Glutamatergic neuron (in vitro differentiated cells): Measurements from ENCODE around the gene NUP107. TPM values are rescaled to one million over a fixed set of nuclear protein-coding genes. Genes with fewer than 3 reads are reported as not detected.

Experiments
- DNase-seq: peaks from one replicate; pipeline ENCODE4 v3.0.0; 2022
- H3K27ac Mint-ChIP-seq: one replicate; pipeline ENCODE4 v1.8.0; 2020; ENCODE audit warnings: mild to moderate bottlenecking, mixed read lengths, inconsistent platforms; ENCODE audit not compliant: unreplicated experiment
- H3K27me3 Mint-ChIP-seq: one replicate; pipeline ENCODE4 v1.8.0; 2020; ENCODE audit warnings: mild to moderate bottlenecking, moderate library complexity, mixed read lengths, inconsistent platforms; ENCODE audit not compliant: unreplicated experiment
- H3K36me3 Mint-ChIP-seq: one replicate; pipeline ENCODE4 v1.8.0; 2020; ENCODE audit warnings: mild to moderate bottlenecking, mixed read lengths, inconsistent platforms; ENCODE audit not compliant: unreplicated experiment
- H3K4me1 Mint-ChIP-seq: one replicate; pipeline ENCODE4 v1.8.0; 2020; ENCODE audit warnings: mild to moderate bottlenecking, low read depth, mixed read lengths, inconsistent platforms; ENCODE audit not compliant: unreplicated experiment
- H3K4me3 Mint-ChIP-seq: one replicate; pipeline ENCODE4 v1.8.0; 2020; ENCODE audit warnings: mild to moderate bottlenecking, mixed read lengths, inconsistent platforms; ENCODE audit not compliant: unreplicated experiment
- H3K9me3 Mint-ChIP-seq: one replicate; pipeline ENCODE4 v1.8.0; 2020; ENCODE audit warnings: mild to moderate bottlenecking, moderate library complexity, mixed read lengths, inconsistent platforms; ENCODE audit not compliant: unreplicated experiment
- total RNA-seq: library from RNA; stranded (reverse); fragmentation: NEBNext Ultra II Directional; extraction: Animal tissue kit (Norgen Biotek cat#: 25700); gene quantifications from one replicate; pipeline ENCODE4 v1.2.1, GENCODE V29; 2021; ENCODE audit not compliant: unreplicated experiment
- TF ChIP-seq, protein P1 (sequence below): fragments of 200-600 bp; sonication (generic); IDR thresholded peaks from one replicate; pipeline ENCODE4 v1.5.0; 2021; ENCODE audit not compliant: partially characterized antibody, unreplicated experiment

Gene NUP107
- total RNA-seq, 1 donor from 2014 or later: 51.6 TPM

GRCh38 chr12:68727776-68728175 is 41.0 kb downstream of the NUP107 start:
- no peaks in the 10 kb centered on the region for H3K27me3 Mint-ChIP-seq
- no peaks in the 10 kb centered on the region for H3K4me1 Mint-ChIP-seq
- no peaks in the 10 kb centered on the region for H3K36me3 Mint-ChIP-seq
- no peak for DNase-seq
- TF ChIP-seq, protein P1, sequence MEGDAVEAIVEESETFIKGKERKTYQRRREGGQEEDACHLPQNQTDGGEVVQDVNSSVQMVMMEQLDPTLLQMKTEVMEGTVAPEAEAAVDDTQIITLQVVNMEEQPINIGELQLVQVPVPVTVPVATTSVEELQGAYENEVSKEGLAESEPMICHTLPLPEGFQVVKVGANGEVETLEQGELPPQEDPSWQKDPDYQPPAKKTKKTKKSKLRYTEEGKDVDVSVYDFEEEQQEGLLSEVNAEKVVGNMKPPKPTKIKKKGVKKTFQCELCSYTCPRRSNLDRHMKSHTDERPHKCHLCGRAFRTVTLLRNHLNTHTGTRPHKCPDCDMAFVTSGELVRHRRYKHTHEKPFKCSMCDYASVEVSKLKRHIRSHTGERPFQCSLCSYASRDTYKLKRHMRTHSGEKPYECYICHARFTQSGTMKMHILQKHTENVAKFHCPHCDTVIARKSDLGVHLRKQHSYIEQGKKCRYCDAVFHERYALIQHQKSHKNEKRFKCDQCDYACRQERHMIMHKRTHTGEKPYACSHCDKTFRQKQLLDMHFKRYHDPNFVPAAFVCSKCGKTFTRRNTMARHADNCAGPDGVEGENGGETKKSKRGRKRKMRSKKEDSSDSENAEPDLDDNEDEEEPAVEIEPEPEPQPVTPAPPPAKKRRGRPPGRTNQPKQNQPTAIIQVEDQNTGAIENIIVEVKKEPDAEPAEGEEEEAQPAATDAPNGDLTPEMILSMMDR: no peak
- H3K27ac Mint-ChIP-seq: no peak overlapping the region
- no peaks in the 10 kb centered on the region for H3K9me3 Mint-ChIP-seq
- H3K4me3 Mint-ChIP-seq: no peak overlapping the region

DNA sequence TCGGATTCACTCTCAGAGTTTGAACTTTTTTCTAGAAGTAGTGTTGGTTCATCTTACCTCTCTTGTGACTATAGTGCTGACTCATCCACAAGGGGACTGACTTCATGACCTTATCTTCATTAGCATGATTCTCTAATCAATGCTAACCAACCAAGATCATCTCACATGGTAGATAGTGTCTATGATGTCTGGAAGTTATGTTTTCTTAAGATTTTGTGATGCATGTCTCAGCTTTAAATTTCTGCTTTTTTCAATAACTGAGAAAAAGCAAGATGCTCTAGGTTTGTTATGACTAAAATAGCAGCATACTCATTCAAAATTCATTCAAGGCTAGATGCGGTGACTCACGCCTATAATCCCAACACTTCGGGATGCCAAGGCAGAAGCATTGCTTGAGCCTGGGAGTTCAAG is 46.9 kb downstream of the NUP107 start:
- Mint-ChIP-seq H3K4me1 (no peaks in the 10 kb centered on the region), H3K4me3 (no peak overlapping the region), H3K36me3 (no peaks in the 10 kb centered on the region), H3K9me3 (peaks cover 1% of the 10 kb centered on the region), H3K27ac (no peak overlapping the region), H3K27me3 (no peaks in the 10 kb centered on the region)
- no peak for DNase-seq
- TF ChIP-seq, protein P1: no peak

GRCh38 chr12:68739891-68740290 is 53.1 kb downstream of the NUP107 start:
- no peaks in the 10 kb centered on the region for H3K4me1 Mint-ChIP-seq
- H3K9me3 Mint-ChIP-seq: peaks cover 1% of the 10 kb centered on the region
- no peaks in the 10 kb centered on the region for H3K27me3 Mint-ChIP-seq
- H3K36me3 Mint-ChIP-seq: peaks cover 3% of the 10 kb centered on the region
- DNase-seq: no peak
- TF ChIP-seq, protein P1: no peak
- H3K4me3 Mint-ChIP-seq: no peak overlapping the region
- H3K27ac Mint-ChIP-seq: no peak overlapping the region

DNA sequence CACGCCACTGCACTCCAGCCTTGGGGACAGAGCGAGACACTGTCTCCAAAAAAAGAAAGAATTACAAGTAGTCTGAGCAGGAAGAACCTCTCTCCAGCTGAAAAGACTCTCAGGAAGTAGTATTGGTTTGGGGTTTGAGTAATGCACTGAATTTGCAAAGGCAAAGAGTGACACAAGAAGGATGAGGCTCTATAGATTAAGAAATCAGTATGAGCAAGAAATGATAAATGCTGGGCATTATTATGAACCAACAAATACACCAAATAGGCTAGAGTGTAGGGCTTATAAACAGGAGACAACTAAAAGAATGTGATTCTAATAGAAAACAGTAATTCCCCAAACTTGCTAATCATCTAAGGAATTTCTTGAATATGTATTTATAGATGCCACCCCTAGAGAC is 56.6 kb downstream of the NUP107 start:
- H3K4me3 Mint-ChIP-seq: no peak overlapping the region
- peaks cover 2% of the 10 kb centered on the region for H3K4me1 Mint-ChIP-seq
- H3K9me3 Mint-ChIP-seq: peaks cover 7% of the 10 kb centered on the region
- peak overlapping the region; percentile 33 for H3K27ac Mint-ChIP-seq
- DNase-seq: no peak
- TF ChIP-seq, protein P1: no peak
- peaks cover 6% of the 10 kb centered on the region for H3K27me3 Mint-ChIP-seq
- H3K36me3 Mint-ChIP-seq: peaks cover 3% of the 10 kb centered on the region

GRCh38 chr12:68745376-68745903 is 58.7 kb downstream of the NUP107 start:
- Mint-ChIP-seq H3K27ac (peak overlapping the region; percentile 75), H3K27me3 (peaks cover 10% of the 10 kb centered on the region), H3K4me3 (peak overlapping the region; percentile 99), H3K36me3 (no peaks in the 10 kb centered on the region), H3K4me1 (peaks cover 17% of the 10 kb centered on the region), H3K9me3 (peaks cover 7% of the 10 kb centered on the region)
- no peak for DNase-seq
- TF ChIP-seq, protein P1: no peak
